H1 (cell line): ENCODE results near the gene MRPL39. TPM values are rescaled to one million over a fixed set of nuclear protein-coding genes. Genes with fewer than 3 reads are reported as not detected.

Experiments
- CTCF ChIA-PET: fragments of 300-600 bp; sonication (Branson Sonifier 250); formaldehyde crosslinking; loops from one replicate; lab custom pipeline; 2021; ENCODE audit not compliant: partially characterized antibody; lab: Charles Lee
- POLR2A ChIA-PET: fragments of 300-600 bp; sonication (Branson Sonifier 250); formaldehyde crosslinking; loops from one replicate; lab custom pipeline; 2021; ENCODE audit warnings: inconsistent platforms; ENCODE audit not compliant: partially characterized antibody; lab: Charles Lee
- DNase-seq, 2 experiments: peaks; one replicate each; pipeline versions ENCODE4 v3.0.0 to v3.0.0-alpha.2; 2010 to 2022; ENCODE audit warnings: low spot score in 2 of 2, low read depth in 1 of 2, mixed read lengths in 1 of 2
- FAIRE-seq: peaks from 2 replicates; lab custom pipeline; 2011; peaks lifted over from hg19 to GRCh38; lab: Jason Lieb, UNC
- H2AFZ ChIP-seq: 2 replicates; pipeline ENCODE4 v1.8.1; 2012; ENCODE audit warnings: low read length, inconsistent platforms
- H2AK5ac ChIP-seq: 2 replicates; pipeline ENCODE4 v1.6.1; 2013; ENCODE audit warnings: low read depth, low read length
- H2BK120ac ChIP-seq: replicated peaks from 2 replicates; pipeline ENCODE3; 2013; ENCODE audit warnings: low read depth, low read length, inconsistent platforms
- H2BK12ac ChIP-seq: 2 replicates; pipeline ENCODE4 v1.6.1; 2013; ENCODE audit warnings: low read depth, low read length
- H2BK15ac ChIP-seq: 2 replicates; pipeline ENCODE4 v1.6.1; 2013; ENCODE audit warnings: low read length
- H2BK20ac ChIP-seq: 2 replicates; pipeline ENCODE4 v1.6.1; 2013; ENCODE audit warnings: low read length
- H2BK5ac ChIP-seq: 2 replicates; pipeline ENCODE4 v1.6.1; 2013; ENCODE audit warnings: low read depth, low read length
- H3K14ac ChIP-seq: 2 replicates; pipeline ENCODE4 v1.6.1; 2013; ENCODE audit warnings: inconsistent platforms; ENCODE audit not compliant: insufficient read length
- H3K18ac ChIP-seq: 2 replicates; pipeline ENCODE4 v1.6.1; 2013; ENCODE audit warnings: low read length; ENCODE audit errors: extremely low read depth
- H3K23ac ChIP-seq: 2 replicates; pipeline ENCODE4 v1.6.1; 2013; ENCODE audit warnings: inconsistent platforms; ENCODE audit not compliant: insufficient read length
- H3K23me2 ChIP-seq: 2 replicates; pipeline ENCODE4 v1.6.1; 2013; ENCODE audit warnings: low read depth, low read length
- H3K27ac ChIP-seq: 2 replicates; pipeline ENCODE4 v1.6.1; 2011; ENCODE audit warnings: low read depth, low read length, inconsistent platforms
- H3K27me3 ChIP-seq, 4 experiments: replicated peaks in 1 of 4; 1 replicate in 1 of 4; 2 replicates in 3 of 4; pipeline versions ENCODE4 v1.6.1 to v1.8.1; 2011 to 2013; ENCODE audit warnings: low read length in 3 of 4, mild to moderate bottlenecking in 3 of 4, inconsistent platforms in 2 of 4, mixed read lengths in 2 of 4, moderate library complexity in 1 of 4; ENCODE audit not compliant: control insufficient read depth in 3 of 4, insufficient read depth in 3 of 4; ENCODE audit errors: extremely low read depth in 1 of 4
- H3K36me3 ChIP-seq, 4 experiments: 2 replicates each; pipeline versions ENCODE4 v1.6.1 to v1.8.1; 2011 to 2013; ENCODE audit warnings: mild to moderate bottlenecking in 4 of 4, low read length in 3 of 4, moderate library complexity in 2 of 4, control low read depth in 1 of 4, inconsistent platforms in 1 of 4; ENCODE audit not compliant: insufficient read depth in 4 of 4, control insufficient read depth in 2 of 4
- H3K4ac ChIP-seq: replicated peaks from 2 replicates; pipeline ENCODE3; 2013; ENCODE audit warnings: low read length, low read depth, mixed read lengths, inconsistent platforms; ENCODE audit not compliant: insufficient read length
- H3K4me1 ChIP-seq, 4 experiments: replicated peaks in 1 of 4; 1 replicate in 1 of 4; 2 replicates in 3 of 4; pipeline versions ENCODE4 v1.6.1 to v1.8.1; 2011 to 2013; ENCODE audit warnings: low read length in 3 of 4, inconsistent platforms in 2 of 4, mixed read lengths in 1 of 4; ENCODE audit not compliant: insufficient read depth in 4 of 4, control insufficient read depth in 3 of 4
- H3K4me2 ChIP-seq, 2 experiments: 2 replicates each; pipeline versions ENCODE4 v1.6.1 to v1.8.1; 2011 to 2013; ENCODE audit warnings: low read depth in 2 of 2, low read length in 2 of 2, control low read depth in 1 of 2, inconsistent platforms in 1 of 2, mild to moderate bottlenecking in 1 of 2; ENCODE audit not compliant: insufficient read depth in 1 of 2
- H3K4me3 ChIP-seq, 4 experiments: fragments of 200-600, 300-600 bp in 1 of 4; sonication (generic), shearing (Covaris generic), sonication (Bioruptor Twin) in 1 of 4; 2 replicates each; pipeline versions ENCODE4 v1.5.1 to v1.8.1; 2011 to 2016; ENCODE audit warnings: low read length in 4 of 4, low read depth in 3 of 4, control low read depth in 2 of 4, inconsistent platforms in 2 of 4, mild to moderate bottlenecking in 2 of 4, mixed read lengths in 1 of 4, moderate library complexity in 1 of 4; ENCODE audit not compliant: insufficient read depth in 2 of 4; ENCODE audit errors: extremely low read depth in 1 of 4
- H3K56ac ChIP-seq: replicated peaks from 2 replicates; pipeline ENCODE3; 2013; ENCODE audit warnings: low read depth, mild to moderate bottlenecking, mixed read lengths, low read length, inconsistent platforms; ENCODE audit not compliant: insufficient read length
- H3K79me1 ChIP-seq: 2 replicates; pipeline ENCODE4 v1.6.1; 2013; ENCODE audit warnings: low read depth, low read length, control low read depth
- H3K79me2 ChIP-seq, 2 experiments: 2 replicates each; pipeline versions ENCODE4 v1.6.1 to v1.8.1; 2012 to 2013; ENCODE audit warnings: low read length in 2 of 2, mild to moderate bottlenecking in 2 of 2, inconsistent platforms in 1 of 2; ENCODE audit not compliant: insufficient read depth in 2 of 2, control insufficient read depth in 1 of 2
- H3K9ac ChIP-seq, 4 experiments: replicated peaks in 1 of 4; 1 replicate in 1 of 4; 2 replicates in 3 of 4; pipeline versions ENCODE4 v1.6.1 to v1.8.1; 2011 to 2013; ENCODE audit warnings: low read depth in 3 of 4, low read length in 3 of 4, control low read depth in 2 of 4, mild to moderate bottlenecking in 2 of 4, moderate library complexity in 2 of 4, inconsistent platforms in 1 of 4; ENCODE audit errors: extremely low read depth in 1 of 4
- H3K9me3 ChIP-seq, 2 experiments: 2 replicates each; pipeline versions ENCODE4 v1.6.1 to v1.8.1; 2012 to 2013; ENCODE audit warnings: mild to moderate bottlenecking in 2 of 2, moderate library complexity in 2 of 2, control low read depth in 1 of 2, inconsistent platforms in 1 of 2, low read depth in 1 of 2, low read length in 1 of 2, mixed read lengths in 1 of 2; ENCODE audit not compliant: insufficient read depth in 2 of 2
- H4K20me1 ChIP-seq, 2 experiments: replicated peaks in 1 of 2; 2 replicates each; pipeline versions ENCODE3 to v1.8.1; 2011 to 2013; ENCODE audit warnings: inconsistent platforms in 2 of 2, low read length in 2 of 2, mild to moderate bottlenecking in 1 of 2; ENCODE audit not compliant: insufficient read depth in 2 of 2, control insufficient read depth in 1 of 2
- H4K5ac ChIP-seq: 2 replicates; pipeline ENCODE4 v1.6.1; 2013; ENCODE audit warnings: low read length, low read depth, mixed read lengths, inconsistent platforms; ENCODE audit not compliant: insufficient read length
- H4K8ac ChIP-seq: 2 replicates; pipeline ENCODE4 v1.8.0; 2013; ENCODE audit warnings: mild to moderate bottlenecking, moderate library complexity, low read length, inconsistent platforms; ENCODE audit not compliant: insufficient read depth; ENCODE audit errors: extremely low read depth
- H4K91ac ChIP-seq: replicated peaks from 2 replicates; pipeline ENCODE3; 2013; ENCODE audit warnings: low read length, mixed read lengths, inconsistent platforms; ENCODE audit not compliant: insufficient read length
- BACH1 ChIP-seq: IDR thresholded peaks from 2 replicates; pipeline ENCODE4 v1.6.1; 2012; ENCODE audit warnings: low read length, improper control_type of control experiment
- BCL11A ChIP-seq, 2 experiments: IDR thresholded peaks; one replicate each; pipeline ENCODE4 v1.6.1; 2011; ENCODE audit warnings: low read depth in 2 of 2, low read length in 2 of 2, mild to moderate bottlenecking in 2 of 2
- CEBPB ChIP-seq: IDR thresholded peaks from 2 replicates; pipeline ENCODE4 v1.6.1; 2012; ENCODE audit warnings: low read depth, low read length
- CREB1 ChIP-seq: IDR thresholded peaks from 2 replicates; pipeline ENCODE4 v1.6.1; 2012; ENCODE audit warnings: inconsistent platforms
- EP300 ChIP-seq, 2 experiments: IDR thresholded peaks; 1 replicate in 1 of 2; 2 replicates in 1 of 2; pipeline ENCODE4 v1.6.1; 2011 to 2012; ENCODE audit warnings: low read depth in 2 of 2, low read length in 2 of 2, mild to moderate bottlenecking in 2 of 2, borderline replicate concordance in 1 of 2, inconsistent platforms in 1 of 2, moderate library complexity in 1 of 2
- KDM4A ChIP-seq: IDR thresholded peaks from one replicate; pipeline ENCODE4 v1.7.1; 2012; ENCODE audit warnings: low read depth, mild to moderate bottlenecking, moderate library complexity, low read length, inconsistent platforms; ENCODE audit not compliant: severe bottlenecking
- NANOG ChIP-seq: IDR thresholded peaks from 2 replicates; pipeline ENCODE4 v1.6.1; 2011; ENCODE audit warnings: low read length, low read depth, mild to moderate bottlenecking, inconsistent platforms; ENCODE audit not compliant: insufficient read depth, poor library complexity, severe bottlenecking
- POLR2AphosphoS5 ChIP-seq: IDR thresholded peaks from 2 replicates; pipeline ENCODE4 v1.6.1; 2011; ENCODE audit warnings: low read depth, low read length
- RAD21 ChIP-seq, 2 experiments: IDR thresholded peaks in 1 of 2; conservative IDR thresholded peaks in 1 of 2; 2 replicates each; pipeline ENCODE4 v1.6.1; 2011; ENCODE audit warnings: low read depth in 2 of 2, low read length in 2 of 2, improper control_type of control experiment in 1 of 2, inconsistent platforms in 1 of 2, mild to moderate bottlenecking in 1 of 2, moderate library complexity in 1 of 2
- SAP30 ChIP-seq: fragments of 300-600 bp; sonication (generic); IDR thresholded peaks from 2 replicates; pipeline ENCODE4 v1.7.1; 2012; ENCODE audit warnings: low read length, moderate library complexity, mild to moderate bottlenecking, inconsistent platforms; ENCODE audit not compliant: insufficient read depth, insufficient replicate concordance
- SIRT6 ChIP-seq: IDR thresholded peaks from one replicate; pipeline ENCODE4 v1.7.1; 2012; ENCODE audit warnings: low read length, inconsistent platforms
- TAF7 ChIP-seq: optimal IDR thresholded peaks from 2 replicates; pipeline ENCODE3; 2011; ENCODE audit warnings: low read depth, mild to moderate bottlenecking, inconsistent platforms, low read length, moderate library complexity, borderline replicate concordance
- USF2 ChIP-seq: IDR thresholded peaks from 2 replicates; pipeline ENCODE4 v1.6.1; 2011; ENCODE audit warnings: low read length, improper control_type of control experiment
- WGBS, 2 experiments: shearing (Covaris generic) in 1 of 2; methylation state at CpG; one replicate each; pipeline versions ENCODE4 v1.1.6 to v1.1.7; 2013 to 2015; ENCODE audit warnings: low lambda C conversion rate in 2 of 2, mixed read lengths in 2 of 2, inconsistent platforms in 1 of 2, low coverage in 1 of 2, missing lambda C conversion rate in 1 of 2; ENCODE audit not compliant: insufficient replicate concordance in 2 of 2, insufficient coverage in 1 of 2, insufficient read length in 1 of 2; ENCODE audit errors: extremely low coverage in 1 of 2, missing lambda C conversion rate in 1 of 2; 5-methylcytosine and 5-hydroxymethylcytosine counted together
- polyA plus RNA-seq, 7 experiments: library from polyadenylated mRNA; depleted of rRNA in 3 of 7; stranded (reverse) in 5 of 7; unstranded in 2 of 7; fragments of >200 nt in 5 of 7; fragments of 200-250 nt in 2 of 7; gene quantifications; 1 replicate in 5 of 7; 2 replicates in 1 of 7; 4 replicates in 1 of 7; pipeline versions ENCODE4 v1.2.1 to v1.2.3, GENCODE V29; 2011 to 2013; ENCODE audit warnings: missing spikeins in 2 of 7, mixed read lengths in 2 of 7
- total RNA-seq: library from RNA; stranded (reverse); fragmentation: NEBNext Ultra II Directional; extraction: Animal tissue kit (Norgen Biotek cat#: 25700); gene quantifications from 2 replicates; pipeline ENCODE4 v1.2.1, GENCODE V29; 2021

The MRPL39 gene
- total and polyA plus RNA-seq, 2 of the 8 experiments (the other 6 are each of a cell fraction or from before 2014, with no cell fraction given): 20.3 to 43.2 TPM

GRCh38 chr21:25586326-25586725 is 21.0 kb downstream of the MRPL39 start:
- Histone ChIP-seq H3K4ac (no peak overlapping the region), H3K79me2 (no peaks in the 10 kb centered on the region), H3K36me3 (peaks cover 0 to 26% (median 13%) of the 10 kb centered on the region in 4 experiments; a peak in 5 of 8 replicates), H2AK5ac (no peak overlapping the region), H2BK5ac (no peak overlapping the region), H2BK15ac (no peak overlapping the region), H3K27ac (no peak overlapping the region), H3K9me3 (no peaks in the 10 kb centered on the region), H3K18ac (no peak overlapping the region), H2BK12ac (no peak overlapping the region), H2BK20ac (no peak overlapping the region), H3K56ac (no peak overlapping the region), H4K8ac (no peak overlapping the region), H3K4me1 (no peaks in the 10 kb centered on the region), H4K5ac (no peak overlapping the region), H3K79me1 (no peaks in the 10 kb centered on the region), H3K23me2 (no peaks in the 10 kb centered on the region), H3K14ac (no peak overlapping the region), H3K23ac (no peak overlapping the region), H3K9ac (no peak overlapping the region), H3K4me2 (no peak overlapping the region), H4K91ac (no peak overlapping the region), H3K27me3 (no peaks in the 10 kb centered on the region), H3K4me3 (no peak overlapping the region), H4K20me1 (peaks cover 0 to 2% of the 10 kb centered on the region in 2 experiments), H2AFZ (no peak overlapping the region), H2BK120ac (no peak overlapping the region)
- CTCF ChIA-PET: no interaction called here
- POLR2A ChIA-PET: interaction anchor here (1.0 kb wide), 1 partner anchor 9 kb away, joined by 3 read pairs; no protein-coding TSS in a partner anchor
- WGBS, 2 experiments: 98% methylated on average over 3 of the region's 3 CpGs; no CpG with 5 or more reads in 1 of the 2 experiments
- no peak for DNase-seq
- FAIRE-seq: no peak
- TF ChIP-seq SIRT6 (no peak), SAP30 (no peak), POLR2AphosphoS5 (no peak), NANOG (no peak), BCL11A (IDR thresholded peaks at IDR 0.05; ENCODE audit: low read depth in 2 of 2, low read length in 2 of 2) (no peak), KDM4A (no peak), RAD21 (IDR thresholded peaks at IDR 0.05 in 1 of 2, conservative IDR thresholded peaks at IDR 0.05 in 1 of 2; ENCODE audit: low read depth in 2 of 2, low read length in 2 of 2) (no peak), BACH1 (no peak), CEBPB (no peak), TAF7 (no peak), USF2 (no peak), CREB1 (no peak), EP300 (IDR thresholded peaks at IDR 0.05; ENCODE audit: borderline replicate concordance in 1 of 2, low read depth in 2 of 2, low read length in 2 of 2) (no peak)
